HEK293 (cell line): ENCODE results near the gene AP1S1.
A peak's percentile ranks its signal among the peaks of the same experiment; 100 is the strongest.

Experiments
- CTCF ChIA-PET: fragments of 350-600 bp; formaldehyde crosslinking; extraction: SDS; loops from one replicate; lab custom pipeline; 2021; ENCODE audit warnings: antibody characterized with exemption; lab: Yijun Ruan, JAX
- POLR2A ChIA-PET: fragments of 300-600 bp; formaldehyde crosslinking; extraction: SDS; loops from one replicate; lab custom pipeline; 2020; ENCODE audit warnings: antibody characterized with exemption, inconsistent platforms; lab: Yijun Ruan, JAX
- H3K27ac ChIP-seq: fragments of 200-500 bp; sonication (Bioruptor generic); 2 replicates; pipeline ENCODE4 v1.5.1; 2014; ENCODE audit warnings: low read depth, low read length, control low read depth, inconsistent platforms; ENCODE audit errors: extremely low read depth
- H3K36me3 ChIP-seq, 2 experiments: fragments of 200-500 bp in 1 of 2; sonication (Bioruptor generic) in 1 of 2; 1 replicate in 1 of 2; 2 replicates in 1 of 2; pipeline ENCODE4 v1.5.1; 2014 to 2017; ENCODE audit warnings: inconsistent platforms in 2 of 2, low read length in 2 of 2; ENCODE audit not compliant: control insufficient read depth in 2 of 2, insufficient read depth in 1 of 2
- H3K4me1 ChIP-seq: fragments of 200-500 bp; sonication (Bioruptor generic); 2 replicates; pipeline ENCODE4 v1.5.1; 2014; ENCODE audit warnings: mild to moderate bottlenecking, low read length, inconsistent platforms; ENCODE audit not compliant: control insufficient read depth, insufficient read depth
- H3K4me3 ChIP-seq: 2 replicates; pipeline ENCODE4 v1.5.1; 2011; ENCODE audit warnings: low read depth, mild to moderate bottlenecking, control low read depth, low read length, moderate library complexity
- H3K9me3 ChIP-seq: fragments of 200-500 bp; sonication (Bioruptor generic); 2 replicates; pipeline ENCODE4 v1.5.1; 2014; ENCODE audit warnings: low read depth, low read length, inconsistent platforms; ENCODE audit not compliant: control insufficient read depth, insufficient read depth
- GLIS2 ChIP-seq: fragments of 450-650 bp; formaldehyde crosslinking; IDR thresholded peaks from 2 replicates; pipeline ENCODE4 v1.5.1; 2016; ENCODE audit warnings: missing biosample characterization, missing genetic modification characterization
- OSR2 ChIP-seq: fragments of 450-650 bp; formaldehyde crosslinking; IDR thresholded peaks from 2 replicates; pipeline ENCODE4 v1.5.1; 2016; ENCODE audit warnings: missing biosample characterization, missing genetic modification characterization
- ZFP41 ChIP-seq: fragments of 450-650 bp; formaldehyde crosslinking; IDR thresholded peaks from 2 replicates; pipeline ENCODE4 v1.5.1; 2016; ENCODE audit warnings: missing biosample characterization, missing genetic modification characterization, borderline replicate concordance
- ZNF19 ChIP-seq: fragments of 450-650 bp; formaldehyde crosslinking; IDR thresholded peaks from 2 replicates; pipeline ENCODE4; 2016; ENCODE audit warnings: missing biosample characterization, missing genetic modification characterization, low read depth
- ZNF600 ChIP-seq: fragments of 450-650 bp; formaldehyde crosslinking; IDR thresholded peaks from 2 replicates; pipeline ENCODE4 v1.5.1; 2016; ENCODE audit warnings: missing biosample characterization, missing genetic modification characterization
- ZNF624 ChIP-seq: fragments of 450-650 bp; formaldehyde crosslinking; IDR thresholded peaks from 2 replicates; pipeline ENCODE4 v1.5.1; 2017; ENCODE audit warnings: missing biosample characterization, missing genetic modification characterization
- TF ChIP-seq, protein P1 (sequence below): fragments of 450-650 bp; formaldehyde crosslinking; IDR thresholded peaks from 2 replicates; pipeline ENCODE4 v1.5.1; 2016; ENCODE audit warnings: missing biosample characterization, missing genetic modification characterization
- TF ChIP-seq, protein P2 (sequence below): fragments of 450-650 bp; formaldehyde crosslinking; IDR thresholded peaks from 2 replicates; pipeline ENCODE4 v1.5.1; 2016; ENCODE audit warnings: missing biosample characterization, missing genetic modification characterization

Gene AP1S1

DNA sequence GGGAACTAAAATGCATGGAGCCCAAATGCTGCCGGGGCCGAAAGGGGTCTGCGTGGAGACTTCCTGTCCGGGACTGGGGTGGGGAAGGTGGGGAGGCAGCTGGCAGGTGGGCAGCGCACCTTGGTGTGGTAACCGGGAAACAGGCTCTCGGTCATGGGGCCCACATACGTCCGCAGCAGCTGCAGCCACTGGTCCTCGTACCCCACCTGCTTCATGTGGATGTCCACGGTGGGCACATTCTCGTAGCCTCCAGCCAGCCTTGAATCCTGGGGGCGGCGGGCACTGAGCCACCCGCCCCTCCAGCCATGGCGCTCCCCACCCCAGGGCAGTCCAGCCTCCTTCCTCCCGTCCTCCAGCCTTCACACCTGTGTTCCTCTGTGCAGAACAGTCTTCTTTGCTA is 53.2 kb downstream of the AP1S1 start (continued):
- TF ChIP-seq ZNF624, result no peak
- TF ChIP-seq, protein P1, sequence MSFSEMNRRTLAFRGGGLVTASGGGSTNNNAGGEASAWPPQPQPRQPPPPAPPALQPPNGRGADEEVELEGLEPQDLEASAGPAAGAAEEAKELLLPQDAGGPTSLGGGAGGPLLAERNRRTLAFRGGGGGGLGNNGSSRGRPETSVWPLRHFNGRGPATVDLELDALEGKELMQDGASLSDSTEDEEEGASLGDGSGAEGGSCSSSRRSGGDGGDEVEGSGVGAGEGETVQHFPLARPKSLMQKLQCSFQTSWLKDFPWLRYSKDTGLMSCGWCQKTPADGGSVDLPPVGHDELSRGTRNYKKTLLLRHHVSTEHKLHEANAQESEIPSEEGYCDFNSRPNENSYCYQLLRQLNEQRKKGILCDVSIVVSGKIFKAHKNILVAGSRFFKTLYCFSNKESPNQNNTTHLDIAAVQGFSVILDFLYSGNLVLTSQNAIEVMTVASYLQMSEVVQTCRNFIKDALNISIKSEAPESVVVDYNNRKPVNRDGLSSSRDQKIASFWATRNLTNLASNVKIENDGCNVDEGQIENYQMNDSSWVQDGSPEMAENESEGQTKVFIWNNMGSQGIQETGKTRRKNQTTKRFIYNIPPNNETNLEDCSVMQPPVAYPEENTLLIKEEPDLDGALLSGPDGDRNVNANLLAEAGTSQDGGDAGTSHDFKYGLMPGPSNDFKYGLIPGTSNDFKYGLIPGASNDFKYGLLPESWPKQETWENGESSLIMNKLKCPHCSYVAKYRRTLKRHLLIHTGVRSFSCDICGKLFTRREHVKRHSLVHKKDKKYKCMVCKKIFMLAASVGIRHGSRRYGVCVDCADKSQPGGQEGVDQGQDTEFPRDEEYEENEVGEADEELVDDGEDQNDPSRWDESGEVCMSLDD (tag by site-specific recombination), result no peak

DNA sequence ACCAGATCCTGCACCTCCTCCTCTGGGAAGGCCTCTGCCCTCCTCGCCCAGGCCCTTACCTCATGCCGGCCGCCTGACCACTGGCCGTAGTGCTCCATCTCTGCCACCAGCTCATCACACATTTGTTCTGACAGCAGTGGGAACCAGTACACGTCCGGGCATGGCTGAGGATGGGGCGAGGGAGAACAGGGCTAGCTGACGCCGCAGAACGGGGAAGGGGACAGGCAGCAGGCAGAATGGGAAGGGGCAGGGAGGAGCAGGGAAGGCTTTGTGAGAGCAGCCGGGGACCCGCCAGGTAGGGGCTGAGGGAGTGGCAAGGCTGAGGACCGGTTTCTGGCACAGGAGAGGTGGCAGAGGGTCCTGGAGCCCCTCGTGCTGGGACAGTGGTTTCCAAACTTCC is 54.5 kb downstream of the AP1S1 start:
- CTCF ChIA-PET, result interaction anchor here (1.0 to 1.1 kb wide), 2 partner anchors 9 to 16 kb away, joined by 3 to 4 read pairs; partner anchors contain the start of genes PLOD3 and ZNHIT1

DNA sequence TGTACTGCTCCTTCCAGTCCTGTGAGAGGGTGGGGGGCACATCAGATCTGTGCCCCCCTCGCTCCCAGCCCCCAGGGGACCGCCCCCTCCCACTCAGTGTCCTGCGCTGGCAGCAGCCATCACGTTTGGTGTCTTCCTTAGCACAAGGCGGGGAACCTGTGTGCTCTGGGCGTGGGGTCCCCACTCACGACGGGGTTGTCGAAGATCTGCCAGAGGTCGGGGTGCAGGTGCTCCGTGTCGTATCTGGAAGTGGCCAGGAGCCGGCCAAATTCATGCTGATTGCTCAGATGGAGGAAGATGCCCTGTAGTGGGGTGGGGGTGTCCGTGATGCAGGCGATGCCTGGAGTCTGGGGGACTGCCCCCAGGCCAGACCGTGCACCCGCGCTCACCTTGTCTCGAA is 55.9 kb downstream of the AP1S1 start:
- H3K9me3 ChIP-seq, result no peaks in the 10 kb centered on the region
- no peak overlapping the region for H3K27ac ChIP-seq
- 0 out of 2 replicates have a peak, but pooled peaks cover 3% of the 10 kb centered on the region for H3K4me1 ChIP-seq
- ChIA-PET CTCF (interaction anchor here (1.0 kb wide), 1 partner anchor 17 kb away, joined by 3 read pairs; no protein-coding TSS in a partner anchor), POLR2A (no interaction called here)
- H3K36me3 ChIP-seq, result peaks cover 3 to 34% of the 10 kb centered on the region in 2 experiments; a peak in 2 of 3 replicates
- no peak overlapping the region for H3K4me3 ChIP-seq
- TF ChIP-seq ZFP41 (tag by site-specific recombination), result no peak
- TF ChIP-seq, protein P2, sequence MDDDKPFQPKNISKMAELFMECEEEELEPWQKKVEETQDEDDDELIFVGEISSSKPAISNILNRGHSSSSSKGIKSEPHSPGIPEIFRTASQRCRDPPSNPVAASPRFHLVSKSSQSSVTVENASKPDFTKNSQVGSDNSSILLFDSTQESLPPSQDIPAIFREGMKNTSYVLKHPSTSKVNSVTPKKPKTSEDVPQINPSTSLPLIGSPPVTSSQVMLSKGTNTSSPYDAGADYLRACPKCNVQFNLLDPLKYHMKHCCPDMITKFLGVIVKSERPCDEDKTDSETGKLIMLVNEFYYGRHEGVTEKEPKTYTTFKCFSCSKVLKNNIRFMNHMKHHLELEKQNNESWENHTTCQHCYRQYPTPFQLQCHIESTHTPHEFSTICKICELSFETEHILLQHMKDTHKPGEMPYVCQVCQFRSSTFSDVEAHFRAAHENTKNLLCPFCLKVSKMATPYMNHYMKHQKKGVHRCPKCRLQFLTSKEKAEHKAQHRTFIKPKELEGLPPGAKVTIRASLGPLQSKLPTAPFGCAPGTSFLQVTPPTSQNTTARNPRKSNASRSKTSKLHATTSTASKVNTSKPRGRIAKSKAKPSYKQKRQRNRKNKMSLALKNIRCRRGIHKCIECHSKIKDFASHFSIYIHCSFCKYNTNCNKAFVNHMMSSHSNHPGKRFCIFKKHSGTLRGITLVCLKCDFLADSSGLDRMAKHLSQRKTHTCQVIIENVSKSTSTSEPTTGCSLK (tag by site-specific recombination), result no peak
- no peak for TF ChIP-seq ZNF19 (tag by site-specific recombination)
- 0 out of 2 replicates have a peak, but pooled peaks have one; percentile 29 for TF ChIP-seq GLIS2 (tag by site-specific recombination)

More for the DNA sequence above, 54.5 kb downstream of the AP1S1 start:
- Histone ChIP-seq H3K4me3 (no peak overlapping the region), H3K36me3 (peaks cover 0 to 30% of the 10 kb centered on the region in 2 experiments; a peak in 2 of 3 replicates), H3K9me3 (no peaks in the 10 kb centered on the region), H3K27ac (no peak overlapping the region), H3K4me1 (no peaks in the 10 kb centered on the region)
- TF ChIP-seq OSR2 (tag by site-specific recombination), result no peak
- TF ChIP-seq ZNF600 (tag by site-specific recombination), result peak; percentile 69
- POLR2A ChIA-PET, result interaction anchor here (0.6 to 1.3 kb wide), 2 partner anchors 9 to 62 kb away, joined by 5 to 10 read pairs; partner anchors contain the start of genes PLOD3 and ZNHIT1
